Measurements from ENCODE around the gene NOS1. TPM values are rescaled to one million over a fixed set of nuclear protein-coding genes. Genes with fewer than 3 reads are reported as not detected.

Gene NOS1
- total RNA-seq, 2 experiments from 2014 or later = not detected

DNA sequence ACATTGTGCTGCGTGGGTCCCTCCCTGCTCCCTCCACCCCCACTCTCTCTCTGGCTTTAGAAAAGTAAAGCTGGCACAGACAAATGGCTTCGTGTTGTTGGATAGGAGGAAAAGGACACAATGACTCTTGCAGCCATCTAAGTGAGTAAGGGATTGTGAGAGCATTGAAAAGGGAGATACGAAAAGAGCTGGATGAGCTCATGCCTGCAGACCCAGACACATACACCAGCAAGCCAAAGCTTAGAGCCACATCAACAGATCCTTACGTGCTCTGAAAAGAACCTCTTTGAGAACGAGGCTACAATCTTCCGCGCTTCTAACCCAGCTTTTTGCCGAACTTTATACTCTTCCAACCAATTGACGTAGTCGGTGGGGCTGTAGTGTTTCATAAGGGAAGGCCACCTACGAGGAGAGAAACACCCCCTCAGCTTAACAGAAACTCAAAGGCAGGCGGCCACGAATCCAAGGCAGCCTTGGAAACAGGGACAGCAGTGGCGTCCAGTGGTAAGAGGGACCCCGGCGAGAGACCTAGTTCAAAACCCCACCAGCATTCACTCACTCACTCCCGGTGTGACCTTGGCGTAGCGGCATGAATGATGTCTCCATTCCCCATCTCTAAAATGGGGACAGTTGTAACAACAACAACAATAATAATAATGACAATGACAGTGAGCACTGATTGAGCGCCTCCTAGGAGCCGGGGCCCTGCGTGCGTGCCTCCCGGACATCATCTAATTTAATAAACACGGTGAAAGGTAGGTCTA, 172.3 kb downstream of the NOS1 start:
- peak overlapping the region; percentile 87 for H3K4me3 ChIP-seq (ENCODE audit: low read depth, low read length, poor library complexity, severe bottlenecking)
- peak overlapping the region; percentile 69; the same call in 1 of the 2 replicates for H2AFZ ChIP-seq (ENCODE audit: low read length)
- peaks cover 48% of the 10 kb centered on the region for H3K36me3 ChIP-seq (ENCODE audit: insufficient read depth, low read length)
- ChIA-PET CTCF (ENCODE audit: unreplicated experiment) (no interaction called here), POLR2A (no interaction called here)
- peak overlapping the region; percentile 46 for H3K27ac ChIP-seq (ENCODE audit: low read depth, low read length, poor library complexity, severe bottlenecking)
- peak overlapping the region; percentile 85 for H3K4me2 ChIP-seq (ENCODE audit: low read length)
- intact Hi-C loops (cut with micrococcal nuclease; ENCODE audit: unreplicated experiment) = no loop called here
- H4K20me1 ChIP-seq (ENCODE audit: insufficient read depth, low read length) = peaks cover 9% of the 10 kb centered on the region; the same call in 1 of the 2 replicates
- 0 out of 2 replicates have a peak, but pooled peaks cover 3% of the 10 kb centered on the region for H3K9me3 ChIP-seq (ENCODE audit: low read length)
- peaks cover 11% of the 10 kb centered on the region for H3K4me1 ChIP-seq (ENCODE audit: insufficient read depth, low read length, poor library complexity, severe bottlenecking)
- BruUV-seq (replicated peaks) = no TSS peak
- no peaks in the 10 kb centered on the region for H3K9me2 ChIP-seq (ENCODE audit: insufficient read depth, low read length)
- peaks cover 25% of the 10 kb centered on the region for H3K79me2 ChIP-seq (ENCODE audit: insufficient read depth, low read depth, low read length)
- TF ChIP-seq CTCF (conservative IDR thresholded peaks at IDR 0.05; ENCODE audit: low read length) = peak; percentile 45
- TF ChIP-seq EZH2phosphoT487 (IDR thresholded peaks at IDR 0.05; ENCODE audit: borderline replicate concordance, low read depth, low read length) = no peak
- no peak for DNase-seq (ENCODE audit: low spot score)

DNA sequence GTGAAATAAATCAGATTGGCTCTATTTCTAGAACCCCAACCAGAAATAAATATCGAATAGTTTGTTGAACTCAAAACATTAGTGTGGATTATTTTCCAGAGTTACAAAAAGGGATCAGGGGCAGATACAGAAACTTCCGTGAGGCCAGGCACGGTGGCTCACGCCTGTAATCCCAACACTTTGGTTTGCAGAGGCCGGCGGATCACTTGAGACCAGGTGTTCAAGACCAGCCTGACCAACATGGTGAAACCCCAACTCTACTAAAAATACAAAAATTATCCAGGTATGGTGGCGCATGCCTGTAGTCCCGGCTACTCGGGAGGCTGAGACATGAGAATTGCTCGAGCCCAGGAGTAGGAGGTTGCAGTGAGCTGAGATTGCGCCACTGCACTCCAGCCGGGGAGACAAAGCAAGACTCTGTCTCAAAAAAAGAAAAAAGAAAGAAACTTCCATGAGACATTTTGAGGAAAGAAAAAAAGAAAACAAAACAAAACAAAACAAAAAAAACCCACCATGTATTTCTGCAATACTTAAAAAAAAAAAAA, 173.2 kb downstream of the NOS1 start:
- ChIA-PET POLR2A (no interaction called here), CTCF (ENCODE audit: unreplicated experiment) (no interaction called here)
- Histone ChIP-seq H4K20me1 (ENCODE audit: insufficient read depth, low read length) (peaks cover 9% of the 10 kb centered on the region; the same call in 1 of the 2 replicates), H3K4me3 (ENCODE audit: low read depth, low read length, poor library complexity, severe bottlenecking) (peak overlapping the region; percentile 87), H3K27ac (ENCODE audit: low read depth, low read length, poor library complexity, severe bottlenecking) (no peak overlapping the region), H2AFZ (ENCODE audit: low read length) (no peak overlapping the region), H3K79me2 (ENCODE audit: insufficient read depth, low read depth, low read length) (peaks cover 27% of the 10 kb centered on the region), H3K4me1 (ENCODE audit: insufficient read depth, low read length, poor library complexity, severe bottlenecking) (peaks cover 11% of the 10 kb centered on the region), H3K9me3 (ENCODE audit: low read length) (no peaks in the 10 kb centered on the region), H3K4me2 (ENCODE audit: low read length) (peak overlapping the region; percentile 85), H3K9me2 (ENCODE audit: insufficient read depth, low read length) (no peaks in the 10 kb centered on the region), H3K36me3 (ENCODE audit: insufficient read depth, low read length) (peaks cover 58% of the 10 kb centered on the region)
- intact Hi-C loops (cut with micrococcal nuclease; ENCODE audit: unreplicated experiment) = no loop called here
- BruUV-seq (replicated peaks) = TSS peak; percentile 68
- DNase-seq (ENCODE audit: low spot score) = no peak
- TF ChIP-seq EZH2phosphoT487 (IDR thresholded peaks at IDR 0.05; ENCODE audit: borderline replicate concordance, low read depth, low read length) = no peak
- no peak for TF ChIP-seq CTCF (conservative IDR thresholded peaks at IDR 0.05; ENCODE audit: low read length)

DNA sequence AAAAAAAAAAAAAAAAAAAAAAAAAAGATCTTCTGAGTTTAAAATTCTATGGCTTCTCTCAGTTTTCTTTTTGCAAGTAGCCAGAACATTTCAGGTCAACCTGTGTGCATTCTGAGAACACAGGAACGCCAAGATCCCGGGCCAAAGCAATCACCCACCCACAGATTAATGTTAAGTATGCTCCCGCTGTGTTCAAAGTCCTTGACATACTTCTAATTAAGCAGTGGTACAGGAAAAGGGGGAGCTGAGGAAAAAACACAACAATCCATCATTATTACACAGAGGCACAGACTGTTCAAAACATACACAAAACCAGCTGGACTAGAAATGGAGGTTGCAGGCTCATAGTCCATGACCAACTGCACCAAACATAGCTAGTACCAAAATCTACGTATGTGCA, 174.0 kb downstream of the NOS1 start:
- Histone ChIP-seq H2AFZ (ENCODE audit: low read length) (no peak overlapping the region), H3K9me3 (ENCODE audit: low read length) (no peaks in the 10 kb centered on the region), H3K79me2 (ENCODE audit: insufficient read depth, low read depth, low read length) (peaks cover 27% of the 10 kb centered on the region), H3K27ac (ENCODE audit: low read depth, low read length, poor library complexity, severe bottlenecking) (no peak overlapping the region), H3K4me3 (ENCODE audit: low read depth, low read length, poor library complexity, severe bottlenecking) (no peak overlapping the region), H3K4me1 (ENCODE audit: insufficient read depth, low read length, poor library complexity, severe bottlenecking) (peaks cover 11% of the 10 kb centered on the region), H3K9me2 (ENCODE audit: insufficient read depth, low read length) (no peaks in the 10 kb centered on the region), H4K20me1 (ENCODE audit: insufficient read depth, low read length) (peaks cover 9% of the 10 kb centered on the region; the same call in 1 of the 2 replicates), H3K36me3 (ENCODE audit: insufficient read depth, low read length) (peaks cover 66% of the 10 kb centered on the region), H3K4me2 (ENCODE audit: low read length) (no peak overlapping the region)
- no TSS peak for BruUV-seq (replicated peaks)
- DNase-seq (ENCODE audit: low spot score) = no peak
- TF ChIP-seq CTCF (conservative IDR thresholded peaks at IDR 0.05; ENCODE audit: low read length) (no peak), EZH2phosphoT487 (IDR thresholded peaks at IDR 0.05; ENCODE audit: borderline replicate concordance, low read depth, low read length) (no peak)
- ChIA-PET POLR2A (no interaction called here), CTCF (ENCODE audit: unreplicated experiment) (no interaction called here)
- intact Hi-C loops (cut with micrococcal nuclease; ENCODE audit: unreplicated experiment) = no loop called here
